ENCODE measurements around the gene RSPO4.

Gene RSPO4

DNA sequence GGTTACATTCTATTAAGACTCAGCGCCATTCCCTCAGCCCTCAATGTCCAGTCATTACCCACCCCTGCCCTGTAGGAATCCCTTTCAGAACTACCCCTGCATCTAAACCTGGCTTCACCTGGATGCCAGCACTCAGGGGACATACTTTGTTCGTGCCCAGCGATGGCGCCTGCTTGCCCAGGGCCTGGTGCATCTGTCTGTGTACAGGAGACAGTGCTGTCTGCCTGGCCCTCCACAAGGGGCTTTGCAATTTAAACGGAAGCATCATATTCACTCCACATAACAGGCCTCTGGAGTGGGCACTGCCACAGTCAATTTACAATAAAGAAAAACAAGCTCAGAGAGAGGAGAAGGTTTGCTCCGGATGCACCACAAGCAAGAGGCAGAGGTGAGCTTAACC is 4.6 kb downstream of the RSPO4 start:
- no peak for DNase-seq (ENCODE audit: low read depth in 2 of 2)
- TF ChIP-seq, protein P1, sequence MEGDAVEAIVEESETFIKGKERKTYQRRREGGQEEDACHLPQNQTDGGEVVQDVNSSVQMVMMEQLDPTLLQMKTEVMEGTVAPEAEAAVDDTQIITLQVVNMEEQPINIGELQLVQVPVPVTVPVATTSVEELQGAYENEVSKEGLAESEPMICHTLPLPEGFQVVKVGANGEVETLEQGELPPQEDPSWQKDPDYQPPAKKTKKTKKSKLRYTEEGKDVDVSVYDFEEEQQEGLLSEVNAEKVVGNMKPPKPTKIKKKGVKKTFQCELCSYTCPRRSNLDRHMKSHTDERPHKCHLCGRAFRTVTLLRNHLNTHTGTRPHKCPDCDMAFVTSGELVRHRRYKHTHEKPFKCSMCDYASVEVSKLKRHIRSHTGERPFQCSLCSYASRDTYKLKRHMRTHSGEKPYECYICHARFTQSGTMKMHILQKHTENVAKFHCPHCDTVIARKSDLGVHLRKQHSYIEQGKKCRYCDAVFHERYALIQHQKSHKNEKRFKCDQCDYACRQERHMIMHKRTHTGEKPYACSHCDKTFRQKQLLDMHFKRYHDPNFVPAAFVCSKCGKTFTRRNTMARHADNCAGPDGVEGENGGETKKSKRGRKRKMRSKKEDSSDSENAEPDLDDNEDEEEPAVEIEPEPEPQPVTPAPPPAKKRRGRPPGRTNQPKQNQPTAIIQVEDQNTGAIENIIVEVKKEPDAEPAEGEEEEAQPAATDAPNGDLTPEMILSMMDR (IDR thresholded peaks at IDR 0.05; ENCODE audit: low read depth, low read length) = no peak

DNA sequence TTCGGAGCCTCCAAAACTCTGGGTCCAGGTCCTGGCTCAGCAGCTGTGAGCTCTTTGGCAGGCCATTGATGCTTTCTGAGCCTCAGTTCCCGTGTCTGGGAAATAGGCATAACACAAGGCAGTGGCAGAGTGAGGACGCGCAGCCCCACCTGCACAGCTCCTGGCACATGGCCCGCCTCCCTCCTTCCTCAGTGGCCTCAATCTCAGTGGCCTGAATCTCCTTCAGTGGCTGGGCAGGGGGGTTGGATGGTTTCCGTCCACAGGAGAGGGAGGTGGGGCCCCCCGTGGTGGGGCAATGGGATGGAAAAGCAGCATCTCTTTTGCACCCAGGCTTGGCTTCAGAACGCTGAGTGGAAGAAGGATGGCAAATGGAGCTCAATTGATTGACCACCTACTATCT is 5.1 kb downstream of the RSPO4 start:
- no peak for DNase-seq (ENCODE audit: low read depth in 2 of 2)
- H3K4me3 ChIP-seq (replicated peaks in 1 of 2; ENCODE audit: low read depth in 2 of 2, low read length in 2 of 2) = no peak overlapping the region

More for the DNA sequence above, 4.6 kb downstream of the RSPO4 start:
- H3K4me3 ChIP-seq (replicated peaks in 1 of 2; ENCODE audit: low read depth in 2 of 2, low read length in 2 of 2) = no peak overlapping the region

DNA sequence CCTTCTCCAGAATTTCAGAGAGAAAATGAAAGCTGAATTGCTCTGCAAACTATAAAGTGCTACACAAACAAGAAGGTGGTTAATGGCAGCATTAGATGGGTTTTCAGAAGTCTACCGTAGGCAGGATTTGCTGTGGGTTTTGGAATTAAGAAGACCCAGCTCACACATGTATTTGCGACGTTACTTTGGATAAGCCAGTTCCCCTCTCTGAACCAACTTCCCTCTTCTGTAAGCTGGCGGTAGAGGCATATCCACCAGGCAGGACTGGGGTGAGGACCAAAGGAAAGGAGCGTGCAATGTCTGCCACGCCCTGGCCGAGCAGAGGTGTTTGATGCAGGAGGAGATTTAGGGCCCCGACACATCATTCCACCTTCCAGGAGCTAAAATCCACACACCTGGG is 6.9 kb downstream of the RSPO4 start:
- no peak overlapping the region for H3K4me3 ChIP-seq (replicated peaks in 1 of 2; ENCODE audit: low read depth in 2 of 2, low read length in 2 of 2)
- DNase-seq (ENCODE audit: low read depth in 2 of 2) = no peak
- TF ChIP-seq, protein P1 (IDR thresholded peaks at IDR 0.05; ENCODE audit: low read depth, low read length) = no peak

More for the DNA sequence above, 5.1 kb downstream of the RSPO4 start:
- TF ChIP-seq, protein P1 (IDR thresholded peaks at IDR 0.05; ENCODE audit: low read depth, low read length) = no peak

DNA sequence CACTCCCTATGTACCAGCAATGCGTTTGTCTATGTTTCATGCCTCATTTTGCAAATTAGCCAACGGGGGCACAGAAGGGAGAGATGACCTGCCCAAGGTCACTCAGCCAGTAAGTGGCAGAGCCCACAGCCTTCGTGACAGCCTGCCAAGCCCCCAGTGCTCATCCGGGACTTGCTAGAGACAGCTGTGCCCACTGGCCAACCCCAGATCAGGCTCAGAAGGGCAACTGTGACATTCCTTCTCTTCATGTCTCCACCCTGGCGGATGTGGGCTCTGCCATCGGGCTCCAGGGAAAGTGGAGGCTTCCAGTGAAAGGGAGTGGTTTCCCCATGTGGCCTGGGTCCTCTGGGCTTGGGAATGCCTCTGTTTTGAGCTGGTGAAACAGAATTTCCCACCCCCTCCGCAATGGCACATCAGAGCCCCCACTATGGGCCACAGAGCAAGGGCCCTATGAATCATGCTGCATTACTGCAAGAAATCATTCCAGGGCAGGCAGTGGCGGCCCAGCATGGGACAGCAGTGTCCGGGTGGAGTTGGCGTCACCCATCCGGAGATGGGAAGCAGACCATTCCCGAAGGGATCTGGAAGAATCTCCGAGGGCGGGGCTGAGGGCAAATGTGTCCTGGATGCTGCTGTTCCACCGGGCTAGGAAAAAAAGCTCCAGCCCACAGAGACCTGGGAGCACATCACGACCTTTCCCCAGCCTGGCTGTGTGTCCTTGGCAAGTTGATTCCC is 9.1 kb downstream of the RSPO4 start:
- TF ChIP-seq, protein P1 (IDR thresholded peaks at IDR 0.05; ENCODE audit: low read depth, low read length) = no peak
- DNase-seq (ENCODE audit: low read depth in 2 of 2) = no peak
- H3K4me3 ChIP-seq (replicated peaks in 1 of 2; ENCODE audit: low read depth in 2 of 2, low read length in 2 of 2) = no peak overlapping the region

DNA sequence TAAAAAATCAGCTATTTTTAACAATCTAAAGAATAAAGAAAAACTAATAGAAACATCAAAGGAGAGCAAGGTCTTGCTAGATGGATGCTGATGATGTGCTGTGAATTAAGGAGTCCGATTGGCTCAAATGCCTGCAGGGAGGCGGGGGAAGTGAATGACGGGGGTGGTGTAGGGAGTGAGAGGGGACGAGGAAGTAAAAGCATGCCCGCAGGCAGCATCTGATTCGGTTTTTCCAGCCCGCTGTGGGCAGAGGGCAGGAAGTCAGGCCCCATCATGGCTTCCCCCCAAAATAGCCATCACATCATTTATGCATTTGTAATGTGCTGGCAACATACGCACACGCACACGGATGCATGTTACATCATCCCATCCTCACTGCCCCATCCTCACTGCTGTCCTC is 10.3 kb downstream of the RSPO4 start:
- H3K4me3 ChIP-seq (replicated peaks in 1 of 2; ENCODE audit: low read depth in 2 of 2, low read length in 2 of 2) = no peak overlapping the region
- TF ChIP-seq, protein P1 (IDR thresholded peaks at IDR 0.05; ENCODE audit: low read depth, low read length) = no peak
- no peak for DNase-seq (ENCODE audit: low read depth in 2 of 2)

DNA sequence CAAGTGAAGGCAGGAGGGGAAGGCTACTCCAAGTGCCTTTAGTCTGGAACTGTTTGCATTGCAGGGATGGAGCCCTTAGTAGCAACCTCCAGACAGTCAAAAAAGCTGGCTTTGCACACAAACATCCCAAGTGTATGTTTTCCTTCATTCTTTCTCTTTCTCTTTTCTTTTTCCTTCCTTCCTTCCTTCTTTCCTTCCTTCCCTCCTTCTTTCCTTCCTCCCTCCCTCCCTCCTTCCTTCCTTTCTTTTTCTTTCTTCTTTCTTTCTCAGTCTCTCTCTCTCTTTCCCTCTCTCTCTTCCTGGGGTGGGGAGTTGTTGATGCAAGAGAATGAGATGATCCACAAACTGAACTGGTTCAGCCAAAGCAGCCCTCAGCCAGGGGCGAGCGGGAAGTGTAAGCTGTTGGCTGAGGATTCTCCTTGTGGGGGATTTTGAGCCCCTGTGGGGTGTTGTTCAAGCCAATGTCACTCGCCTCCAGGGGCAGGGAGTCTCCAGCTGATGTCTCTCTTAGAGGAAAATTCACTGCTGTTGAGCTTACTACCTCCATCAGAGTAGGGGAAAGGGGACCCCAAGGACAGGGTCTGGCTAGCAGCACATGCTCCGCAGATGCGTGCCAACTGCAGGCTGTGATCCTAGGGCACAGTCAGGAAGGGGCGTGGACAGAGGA is 11.7 kb downstream of the RSPO4 start:
- DNase-seq (ENCODE audit: low read depth in 2 of 2) = no peak
- H3K4me3 ChIP-seq (replicated peaks in 1 of 2; ENCODE audit: low read depth in 2 of 2, low read length in 2 of 2) = no peak overlapping the region
- TF ChIP-seq, protein P1 (IDR thresholded peaks at IDR 0.05; ENCODE audit: low read depth, low read length) = no peak

All from cardiac fibroblast (primary cell).